NT2/D1 (cell line): ENCODE data around the gene TTK.
"Not testable (repeated sequence)": the region's sequence is repeated elsewhere in the genome, so short reads cannot be mapped to it uniquely, and the experiment has no call there.

Experiments used
- DNase-seq: peaks from one replicate; pipeline ENCODE4 v3.0.0-alpha.2; 2011; ENCODE audit warnings: low read depth, low spot score
- H3K27me3 ChIP-seq: 2 replicates; pipeline ENCODE4 v1.6.0; 2011; ENCODE audit warnings: mild to moderate bottlenecking; ENCODE audit not compliant: insufficient read length, insufficient read depth
- H3K36me3 ChIP-seq: 2 replicates; pipeline ENCODE4 v1.6.1; 2011; ENCODE audit warnings: mild to moderate bottlenecking, low read length, mixed read lengths; ENCODE audit not compliant: insufficient read depth, insufficient read length
- H3K4me1 ChIP-seq: 2 replicates; pipeline ENCODE4 v1.5.1; 2011; ENCODE audit not compliant: insufficient read depth, insufficient read length
- H3K4me3 ChIP-seq: 2 replicates; pipeline ENCODE4 v1.5.1; 2011; ENCODE audit warnings: low read depth; ENCODE audit not compliant: insufficient read length
- H3K9ac ChIP-seq: 2 replicates; pipeline ENCODE4 v1.6.0; 2011; ENCODE audit warnings: low read depth; ENCODE audit not compliant: insufficient read length
- H3K9me3 ChIP-seq: 2 replicates; pipeline ENCODE4 v1.5.1; 2011; ENCODE audit warnings: mild to moderate bottlenecking, low read length; ENCODE audit not compliant: insufficient read depth
- SUZ12 ChIP-seq: IDR thresholded peaks from 2 replicates; pipeline ENCODE4 v1.6.1; 2011; ENCODE audit not compliant: insufficient read length, insufficient read depth; ENCODE audit errors: extremely low read depth
- YY1 ChIP-seq: IDR thresholded peaks from 2 replicates; pipeline ENCODE4 v1.6.1; 2011; ENCODE audit not compliant: insufficient read length, insufficient read depth
- ZNF274 ChIP-seq: IDR thresholded peaks from 2 replicates; pipeline ENCODE4 v1.6.1; 2011; ENCODE audit warnings: mild to moderate bottlenecking, low read depth, low read length

Gene TTK

DNA sequence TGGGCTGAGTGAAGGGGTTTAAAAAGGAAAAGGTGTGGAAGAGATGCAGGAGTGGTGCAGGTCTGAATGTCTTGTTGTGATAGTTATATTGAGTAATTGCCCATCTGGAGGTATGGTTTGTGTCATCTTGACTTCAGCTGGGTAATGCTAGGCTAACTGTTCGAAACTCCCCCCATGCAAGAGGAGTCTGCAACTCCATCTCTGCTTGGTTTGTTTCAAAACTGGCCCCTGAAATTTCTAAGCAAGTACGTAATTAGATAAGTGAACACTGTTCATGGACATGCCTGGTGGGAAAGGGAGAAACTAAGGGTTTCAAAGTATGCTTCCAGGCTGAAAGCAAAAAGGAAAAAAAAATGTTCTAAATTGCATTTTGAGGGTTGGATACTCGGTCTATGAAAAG lies 17.1 kb downstream of the TTK start:
- no peak for DNase-seq
- H3K36me3 ChIP-seq: peaks cover 43% of the 10 kb centered on the region
- no peak overlapping the region for H3K9ac ChIP-seq
- TF ChIP-seq YY1: no peak
- TF ChIP-seq SUZ12: no peak
- no peak for TF ChIP-seq ZNF274
- H3K9me3 ChIP-seq: no peaks in the 10 kb centered on the region
- H3K4me3 ChIP-seq: no peak overlapping the region
- no peaks in the 10 kb centered on the region for H3K27me3 ChIP-seq
- H3K4me1 ChIP-seq: no peaks in the 10 kb centered on the region

DNA sequence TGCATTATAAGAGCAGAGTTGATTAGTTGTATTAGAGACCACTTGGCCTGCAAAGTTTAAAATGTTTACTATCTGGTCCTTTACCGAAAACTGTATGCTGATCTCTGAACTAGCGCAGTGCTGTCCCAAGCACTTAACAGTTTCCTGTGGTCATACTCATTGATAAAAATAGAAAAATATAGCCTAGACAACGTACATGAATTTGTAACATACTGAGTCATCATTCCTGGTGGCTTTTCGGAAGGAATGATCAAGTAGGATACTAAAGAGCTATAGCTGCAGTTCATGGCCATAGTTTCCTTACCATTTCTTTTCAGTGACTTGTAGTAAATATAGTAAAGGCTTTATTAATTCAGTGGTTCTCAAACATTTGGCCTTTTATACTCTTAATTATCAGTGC lies 18.4 kb downstream of the TTK start:
- no peak for DNase-seq
- no peaks in the 10 kb centered on the region for H3K9me3 ChIP-seq
- no peak overlapping the region for H3K4me3 ChIP-seq
- no peak overlapping the region for H3K9ac ChIP-seq
- H3K4me1 ChIP-seq: no peaks in the 10 kb centered on the region
- TF ChIP-seq YY1 (no peak), SUZ12 (no peak), ZNF274 (no peak)
- no peaks in the 10 kb centered on the region for H3K27me3 ChIP-seq
- peaks cover 45% of the 10 kb centered on the region for H3K36me3 ChIP-seq

DNA sequence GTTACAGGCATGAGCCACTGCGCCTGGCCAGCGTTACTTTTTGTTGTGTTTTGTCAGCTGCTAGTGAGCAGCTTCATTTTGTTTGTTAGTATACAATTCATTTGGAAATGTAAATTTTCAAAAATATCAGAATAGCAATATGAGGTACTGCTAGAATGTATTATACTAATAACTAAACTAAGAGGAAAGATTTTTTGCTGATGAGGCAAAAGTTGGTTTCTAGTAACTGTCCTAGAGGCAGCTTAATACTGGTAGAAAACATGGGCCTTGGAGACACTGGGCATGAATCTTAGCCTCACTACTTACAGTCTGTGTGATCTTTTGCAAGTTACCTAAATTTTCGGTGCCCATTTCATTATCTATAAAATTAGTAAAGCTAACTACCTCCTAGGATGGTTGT lies 24.1 kb downstream of the TTK start:
- Histone ChIP-seq H3K9ac (no peak overlapping the region), H3K4me3 (no peak overlapping the region), H3K36me3 (peaks cover 70% of the 10 kb centered on the region), H3K4me1 (no peaks in the 10 kb centered on the region), H3K27me3 (no peaks in the 10 kb centered on the region), H3K9me3 (no peaks in the 10 kb centered on the region)
- TF ChIP-seq ZNF274: no peak
- TF ChIP-seq SUZ12: no peak
- TF ChIP-seq YY1: no peak
- DNase-seq: no peak

DNA sequence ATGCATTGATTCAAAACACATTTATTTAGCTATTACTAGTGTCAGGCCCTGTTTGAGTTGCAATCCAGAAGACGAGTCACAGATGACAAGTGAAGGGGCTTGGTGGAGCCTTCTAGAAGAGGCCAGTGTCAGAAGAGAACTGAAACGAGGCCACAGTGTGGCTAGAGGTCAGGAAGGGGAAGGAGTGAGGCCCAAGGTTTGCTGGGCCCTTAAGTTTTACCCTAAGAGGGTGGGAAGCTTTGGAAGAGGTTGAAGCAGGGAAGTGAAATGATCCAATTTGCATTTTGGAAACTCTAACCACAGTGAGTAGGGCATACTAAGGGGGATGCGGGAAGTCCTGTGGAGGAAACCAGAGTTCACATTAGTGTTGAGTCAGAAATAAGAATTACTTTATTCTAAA lies 25.0 kb downstream of the TTK start:
- no peak overlapping the region for H3K4me3 ChIP-seq
- H3K9ac ChIP-seq: no peak overlapping the region
- no peaks in the 10 kb centered on the region for H3K9me3 ChIP-seq
- no peaks in the 10 kb centered on the region for H3K4me1 ChIP-seq
- H3K36me3 ChIP-seq: peaks cover 76% of the 10 kb centered on the region
- no peaks in the 10 kb centered on the region for H3K27me3 ChIP-seq
- TF ChIP-seq SUZ12 (no peak), ZNF274 (no peak), YY1 (no peak)
- no peak for DNase-seq

GRCh38 chr6:80048220-80048619 lies 43.8 kb downstream of the TTK start:
- not testable (repeated sequence) for H3K9me3 ChIP-seq, H3K36me3 ChIP-seq, H3K9ac ChIP-seq, H3K4me3 ChIP-seq, H3K27me3 ChIP-seq, H3K4me1 ChIP-seq, DNase-seq

DNA sequence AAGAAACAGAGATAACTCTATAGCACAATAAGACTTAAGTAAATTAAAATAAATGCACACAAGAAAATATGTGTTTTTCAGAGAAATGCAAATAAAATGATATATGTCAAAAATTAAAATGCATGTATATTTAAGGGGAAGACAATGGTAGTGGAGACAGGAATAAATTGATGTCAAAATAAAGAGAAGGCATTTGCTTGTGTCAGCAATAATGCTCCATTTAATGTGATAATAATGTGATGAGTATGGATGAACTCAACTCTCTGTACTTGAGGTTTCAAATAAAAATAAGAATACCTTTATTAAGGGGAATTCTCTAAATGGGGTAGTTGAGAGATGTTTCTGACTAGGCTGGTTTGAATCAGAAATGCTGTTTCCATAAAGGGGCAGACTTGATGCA lies 56.3 kb downstream of the TTK start:
- Histone ChIP-seq H3K36me3 (no peaks in the 10 kb centered on the region), H3K27me3 (no peaks in the 10 kb centered on the region), H3K9me3 (no peaks in the 10 kb centered on the region), H3K4me3 (no peak overlapping the region), H3K9ac (no peak overlapping the region), H3K4me1 (no peaks in the 10 kb centered on the region)
- no peak for TF ChIP-seq ZNF274
- TF ChIP-seq YY1: no peak
- no peak for TF ChIP-seq SUZ12
- no peak for DNase-seq

- not testable (repeated sequence) for H3K27me3 ChIP-seq, H3K4me1 ChIP-seq, H3K9ac ChIP-seq, H3K4me3 ChIP-seq, H3K36me3 ChIP-seq, H3K9me3 ChIP-seq, DNase-seq
Measured at GRCh38 chr6:80068146-80068545, 63.7 kb downstream of the TTK start.

DNA sequence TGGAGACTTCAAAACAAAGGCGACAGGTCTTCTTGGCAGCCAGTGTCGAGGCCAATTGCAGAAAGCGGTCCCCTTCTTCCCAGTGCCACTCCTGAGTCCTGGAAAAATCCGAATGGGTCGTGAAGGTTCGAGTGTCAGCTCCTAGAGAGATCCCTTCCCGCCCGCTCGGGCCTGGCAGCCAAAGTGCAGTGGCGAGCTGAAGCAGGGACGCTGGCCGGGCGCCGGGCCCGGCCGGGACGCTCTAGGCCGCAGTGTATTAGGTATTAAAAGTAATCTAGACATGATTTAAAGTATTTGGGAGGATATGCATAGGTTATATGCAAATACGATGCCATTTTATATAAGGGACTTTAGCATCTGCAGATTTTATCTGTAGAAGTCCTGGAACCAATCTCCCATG lies 66.0 kb downstream of the TTK start:
- H3K4me3 ChIP-seq, H3K9ac ChIP-seq, H3K4me1 ChIP-seq, H3K9me3 ChIP-seq, H3K36me3 ChIP-seq, DNase-seq, H3K27me3 ChIP-seq: not testable (repeated sequence)
